Measurements from ENCODE around the gene SCYGR1.

Gene SCYGR1

GRCh38 chr2:227404585-227405271 lies 17.0 kb upstream of the SCYGR1 start:
- Histone ChIP-seq H3K9ac (no peak overlapping the region), H3K4me3 (no peak overlapping the region), H4K20me1 (no peaks in the 10 kb centered on the region), H3K4me1 (peaks cover 8% of the 10 kb centered on the region), H3K9me3 (no peaks in the 10 kb centered on the region), H3K4me2 (peak overlapping the region; percentile 25; the same call in 1 of the 2 replicates), H3K27ac (no peak overlapping the region), H3K27me3 (no peaks in the 10 kb centered on the region), H3K36me3 (no peaks in the 10 kb centered on the region)
- TF ChIP-seq Cebpa-rat (IDR thresholded peaks at IDR 0.05), result no peak

- peaks cover 8% of the 10 kb centered on the region for H3K4me1 ChIP-seq
- H3K4me2 ChIP-seq, result no peak overlapping the region
- H3K27me3 ChIP-seq, result no peaks in the 10 kb centered on the region
- H3K9ac ChIP-seq, result no peak overlapping the region
- TF ChIP-seq Cebpa-rat (IDR thresholded peaks at IDR 0.05), result no peak
- H3K36me3 ChIP-seq, result no peaks in the 10 kb centered on the region
- no peak overlapping the region for H3K27ac ChIP-seq
- no peak overlapping the region for H3K4me3 ChIP-seq
- no peaks in the 10 kb centered on the region for H3K9me3 ChIP-seq
- H4K20me1 ChIP-seq, result no peaks in the 10 kb centered on the region
Measured at GRCh38 chr2:227402959-227403358, 15.2 kb upstream of the SCYGR1 start.

- Histone ChIP-seq H3K4me2 (no peak overlapping the region), H3K36me3 (no peaks in the 10 kb centered on the region), H3K27me3 (no peaks in the 10 kb centered on the region), H3K4me1 (peaks cover 8% of the 10 kb centered on the region), H3K27ac (no peak overlapping the region), H3K9me3 (no peaks in the 10 kb centered on the region), H4K20me1 (no peaks in the 10 kb centered on the region), H3K4me3 (no peak overlapping the region), H3K9ac (no peak overlapping the region)
- TF ChIP-seq Cebpa-rat (IDR thresholded peaks at IDR 0.05), result no peak
Measured at GRCh38 chr2:227402321-227402720, 14.6 kb upstream of the SCYGR1 start.

GRCh38 chr2:227401550-227401949 lies 13.8 kb upstream of the SCYGR1 start:
- H3K4me2 ChIP-seq, result no peak overlapping the region
- H3K36me3 ChIP-seq, result no peaks in the 10 kb centered on the region
- no peaks in the 10 kb centered on the region for H3K9me3 ChIP-seq
- no peak overlapping the region for H3K27ac ChIP-seq
- H3K4me1 ChIP-seq, result peaks cover 8% of the 10 kb centered on the region
- no peaks in the 10 kb centered on the region for H3K27me3 ChIP-seq
- no peak overlapping the region for H3K4me3 ChIP-seq
- TF ChIP-seq Cebpa-rat (IDR thresholded peaks at IDR 0.05), result no peak
- no peak overlapping the region for H3K9ac ChIP-seq
- no peaks in the 10 kb centered on the region for H4K20me1 ChIP-seq

- H3K4me1 ChIP-seq, result no peaks in the 10 kb centered on the region
- TF ChIP-seq Cebpa-rat (IDR thresholded peaks at IDR 0.05), result no peak
- H3K4me2 ChIP-seq, result no peak overlapping the region
- no peak overlapping the region for H3K9ac ChIP-seq
- H3K27me3 ChIP-seq, result no peaks in the 10 kb centered on the region
- no peaks in the 10 kb centered on the region for H4K20me1 ChIP-seq
- H3K9me3 ChIP-seq, result no peaks in the 10 kb centered on the region
- no peaks in the 10 kb centered on the region for H3K36me3 ChIP-seq
- H3K27ac ChIP-seq, result no peak overlapping the region
- H3K4me3 ChIP-seq, result no peak overlapping the region
Measured at GRCh38 chr2:227398684-227399670, 11.2 kb upstream of the SCYGR1 start.

GRCh38 chr2:227397562-227397961 lies 9.8 kb upstream of the SCYGR1 start:
- no peak for TF ChIP-seq Cebpa-rat (IDR thresholded peaks at IDR 0.05)
- Histone ChIP-seq H3K36me3 (no peaks in the 10 kb centered on the region), H3K4me1 (no peaks in the 10 kb centered on the region), H3K4me2 (no peak overlapping the region), H4K20me1 (no peaks in the 10 kb centered on the region), H3K27me3 (no peaks in the 10 kb centered on the region), H3K4me3 (no peak overlapping the region), H3K9ac (no peak overlapping the region), H3K27ac (no peak overlapping the region), H3K9me3 (no peaks in the 10 kb centered on the region)

DNA sequence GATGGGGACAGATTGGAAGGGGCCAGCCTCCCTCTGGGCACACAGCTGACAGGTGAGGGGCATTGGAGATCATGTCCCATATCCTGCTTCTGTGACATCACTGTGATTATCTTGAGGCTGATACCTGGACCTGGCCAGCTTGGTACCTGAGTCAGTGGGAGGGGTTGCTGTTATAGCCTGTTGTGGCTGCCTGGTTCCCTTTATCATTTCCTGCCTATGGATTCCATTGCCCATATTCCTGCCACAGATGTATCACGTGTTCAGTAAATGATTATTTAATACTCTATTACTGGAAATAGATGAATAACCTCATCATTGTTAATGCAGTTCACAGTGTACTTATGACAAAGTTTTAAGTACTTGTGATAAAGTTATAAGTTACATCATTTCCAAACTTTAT lies 7.8 kb upstream of the SCYGR1 start:
- no peaks in the 10 kb centered on the region for H3K36me3 ChIP-seq
- H3K9me3 ChIP-seq, result no peaks in the 10 kb centered on the region
- H4K20me1 ChIP-seq, result no peaks in the 10 kb centered on the region
- no peak for TF ChIP-seq Cebpa-rat (IDR thresholded peaks at IDR 0.05)
- H3K27ac ChIP-seq, result no peak overlapping the region
- H3K4me1 ChIP-seq, result no peaks in the 10 kb centered on the region
- H3K27me3 ChIP-seq, result no peaks in the 10 kb centered on the region
- H3K4me3 ChIP-seq, result no peak overlapping the region
- no peak overlapping the region for H3K4me2 ChIP-seq
- no peak overlapping the region for H3K9ac ChIP-seq

- Histone ChIP-seq H4K20me1 (no peaks in the 10 kb centered on the region), H3K36me3 (no peaks in the 10 kb centered on the region), H3K9ac (no peak overlapping the region), H3K27ac (no peak overlapping the region), H3K4me1 (no peaks in the 10 kb centered on the region), H3K4me3 (no peak overlapping the region), H3K27me3 (no peaks in the 10 kb centered on the region), H3K9me3 (no peaks in the 10 kb centered on the region), H3K4me2 (no peak overlapping the region)
- no peak for TF ChIP-seq Cebpa-rat (IDR thresholded peaks at IDR 0.05)
Measured at GRCh38 chr2:227394401-227394800, 6.7 kb upstream of the SCYGR1 start.

GRCh38 chr2:227390468-227391256 lies 2.9 kb upstream of the SCYGR1 start:
- no peak overlapping the region for H3K4me2 ChIP-seq
- no peak overlapping the region for H3K27ac ChIP-seq
- peaks cover 7% of the 10 kb centered on the region; the same call in 1 of the 2 replicates for H3K4me1 ChIP-seq
- H3K4me3 ChIP-seq, result no peak overlapping the region
- H4K20me1 ChIP-seq, result no peaks in the 10 kb centered on the region
- no peaks in the 10 kb centered on the region for H3K27me3 ChIP-seq
- no peaks in the 10 kb centered on the region for H3K36me3 ChIP-seq
- no peak overlapping the region for H3K9ac ChIP-seq
- no peaks in the 10 kb centered on the region for H3K9me3 ChIP-seq
- no peak for TF ChIP-seq Cebpa-rat (IDR thresholded peaks at IDR 0.05)
